HS-27A (cell line): ENCODE data around the gene CISH.
A peak's percentile ranks its signal among the peaks of the same experiment; 100 is the strongest.

Experiments used
- DNase-seq: peaks from one replicate; pipeline ENCODE4 v3.0.0-alpha.2; 2012; ENCODE audit warnings: low read depth, missing footprints

Gene CISH

GRCh38 chr3:50612970-50613846 lies 1.6 kb upstream of the CISH start:
- DNase-seq: no peak

- DNase-seq: no peak
These were observed 784 bp upstream of the CISH start for GRCh38 chr3:50612234-50612882.

GRCh38 chr3:50610992-50611463 lies 546 bp downstream of the CISH start:
- no peak for DNase-seq

- DNase-seq: no peak
These were observed 1.2 kb downstream of the CISH start for GRCh38 chr3:50610181-50610971.

DNA sequence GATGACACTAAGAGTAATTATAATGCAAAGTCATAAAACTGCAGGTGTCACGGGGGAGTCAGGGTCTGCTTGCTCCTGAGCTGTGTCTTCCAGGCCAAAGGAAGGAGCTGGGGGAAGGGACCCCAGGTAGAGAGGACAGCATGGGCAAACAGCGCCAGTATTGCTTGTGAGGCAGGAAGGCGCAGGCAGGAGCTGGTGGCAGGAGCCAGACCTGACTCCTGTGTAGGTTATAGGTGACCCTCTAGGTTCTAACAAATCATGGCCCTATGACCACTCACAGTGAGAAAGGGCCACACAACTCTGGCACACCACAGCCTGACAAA lies 1.9 kb downstream of the CISH start:
- no peak for DNase-seq

DNA sequence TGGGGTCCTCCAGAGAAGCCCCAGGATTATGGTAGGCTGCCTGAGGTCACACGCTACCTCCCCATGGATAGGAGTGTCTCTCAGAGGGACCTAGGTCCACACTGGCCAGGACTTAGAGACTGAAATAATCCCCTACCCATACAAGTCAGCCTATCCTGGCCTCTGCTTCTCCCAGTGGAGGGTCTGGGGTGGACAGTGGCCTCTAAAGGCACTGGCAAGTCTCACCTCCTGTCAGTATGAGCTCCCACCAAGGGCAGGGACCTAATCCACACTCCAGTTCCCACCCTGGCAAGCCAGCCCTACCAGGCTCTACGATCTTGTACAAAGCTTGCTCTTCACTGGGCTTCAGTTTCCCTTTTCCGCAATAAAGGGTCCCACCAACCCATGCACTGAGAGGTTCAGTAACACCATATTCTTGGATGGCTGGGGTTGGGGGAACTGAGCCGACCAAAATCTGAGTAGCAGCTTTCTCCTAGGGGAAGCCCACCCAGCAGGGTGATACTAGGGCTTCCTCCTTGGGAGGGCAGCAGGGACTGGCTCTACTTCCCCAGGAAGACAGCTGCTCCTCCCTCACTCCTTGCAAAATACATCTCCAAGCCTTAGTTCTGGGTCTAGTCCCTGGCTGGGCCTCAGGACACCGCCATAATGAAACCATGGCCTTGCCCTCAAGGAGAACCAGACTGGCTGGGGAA lies 2.4 kb downstream of the CISH start:
- no peak for DNase-seq

DNA sequence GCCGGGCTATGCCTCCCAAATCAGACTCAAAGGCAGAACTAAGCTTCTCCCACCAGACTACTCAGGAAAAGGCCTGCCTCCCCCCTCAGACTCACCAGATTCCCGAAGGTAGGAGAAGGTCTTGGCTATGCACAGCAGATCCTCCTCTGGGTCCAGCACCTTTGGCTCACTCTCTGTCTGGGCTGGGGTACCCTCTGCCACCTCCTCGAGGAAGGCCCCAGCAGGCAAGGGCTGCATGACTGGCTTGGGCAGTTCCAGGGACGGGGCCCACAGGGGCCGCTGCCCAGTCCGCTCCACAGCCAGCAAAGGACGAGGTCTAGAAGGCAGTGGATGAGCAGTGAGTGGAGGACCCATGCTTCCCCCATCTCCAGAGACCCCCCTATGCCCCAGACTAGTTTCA lies 3.3 kb downstream of the CISH start:
- no peak for DNase-seq

DNA sequence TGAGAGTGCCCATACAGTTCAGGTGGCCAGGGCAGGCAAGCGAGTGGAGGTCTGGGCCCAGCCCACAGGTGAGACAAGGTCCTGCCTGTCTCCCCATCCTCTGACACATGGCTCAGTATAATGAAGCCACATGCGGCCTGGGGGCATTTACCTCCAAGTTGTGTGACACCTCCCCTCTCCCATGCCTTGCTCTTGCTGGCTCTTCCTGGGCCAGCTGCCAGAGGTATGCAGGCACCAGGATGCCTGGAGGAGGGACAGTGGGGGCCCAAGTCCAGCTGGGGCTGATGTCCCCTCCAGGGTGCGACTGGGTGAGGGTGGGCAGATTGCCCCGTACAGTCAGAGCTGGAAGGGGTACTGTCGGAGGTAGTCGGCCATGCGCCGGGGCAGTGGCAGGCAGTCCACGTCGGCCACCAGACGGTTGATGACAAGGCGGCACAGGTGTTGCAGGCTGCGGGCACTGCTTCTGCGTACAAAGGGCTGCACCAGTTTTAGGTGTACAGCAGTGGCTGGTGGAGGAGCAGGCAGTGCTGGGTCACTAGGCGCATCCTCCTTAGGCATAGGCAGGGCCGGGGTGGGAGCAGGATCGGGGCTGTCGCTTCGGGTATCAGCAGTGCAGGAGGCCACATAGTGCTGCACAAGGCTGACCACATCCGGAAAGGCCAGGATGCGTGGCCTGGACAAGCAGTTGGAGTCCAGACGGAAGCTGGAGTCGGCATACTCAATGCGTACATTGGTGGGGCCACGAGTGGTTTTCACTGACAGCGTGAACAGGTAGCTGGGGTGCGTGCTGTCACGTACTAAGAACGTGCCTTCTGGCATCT lies 4.1 kb downstream of the CISH start:
- no peak for DNase-seq

DNA sequence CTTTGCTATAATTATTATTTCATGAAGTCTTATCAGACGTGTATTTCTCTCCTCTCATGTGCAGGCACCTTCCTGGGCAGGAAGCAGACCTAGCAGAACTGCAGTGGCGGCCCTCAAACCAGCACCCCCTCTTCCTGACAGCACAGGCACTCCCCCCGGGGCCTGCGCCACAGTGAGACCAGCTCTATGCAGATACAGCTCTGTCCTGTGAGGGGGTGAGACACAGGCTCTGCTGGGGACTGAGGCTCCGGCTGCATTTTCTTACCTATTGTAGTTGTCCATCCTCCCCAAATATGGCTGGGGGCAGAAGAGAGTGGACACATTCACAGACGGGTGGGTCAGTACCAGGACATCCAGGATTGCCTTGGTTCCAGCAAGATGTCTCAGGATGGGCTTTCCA lies 5.0 kb downstream of the CISH start:
- DNase-seq: no peak

DNA sequence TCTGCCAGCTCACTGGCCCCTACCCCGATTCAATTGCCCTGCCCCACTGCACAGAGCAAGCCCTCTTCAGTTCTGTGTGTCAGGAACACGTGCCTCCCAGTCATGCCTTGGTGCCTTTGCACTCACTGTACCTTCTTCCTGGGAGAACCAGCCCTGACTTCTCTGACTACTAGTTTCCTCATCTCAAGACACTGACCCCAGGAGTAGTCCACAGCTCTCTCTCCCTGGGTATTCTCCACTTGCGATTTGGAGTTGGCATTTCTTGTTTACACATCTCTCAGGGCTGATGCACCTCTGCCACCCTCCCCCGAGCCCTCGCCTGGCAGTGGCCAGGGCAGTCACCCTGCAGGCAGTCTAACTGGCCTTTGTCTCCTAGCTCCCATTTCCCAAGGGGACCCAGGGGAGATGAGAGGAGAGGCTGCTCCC lies 5.7 kb downstream of the CISH start:
- no peak for DNase-seq

DNA sequence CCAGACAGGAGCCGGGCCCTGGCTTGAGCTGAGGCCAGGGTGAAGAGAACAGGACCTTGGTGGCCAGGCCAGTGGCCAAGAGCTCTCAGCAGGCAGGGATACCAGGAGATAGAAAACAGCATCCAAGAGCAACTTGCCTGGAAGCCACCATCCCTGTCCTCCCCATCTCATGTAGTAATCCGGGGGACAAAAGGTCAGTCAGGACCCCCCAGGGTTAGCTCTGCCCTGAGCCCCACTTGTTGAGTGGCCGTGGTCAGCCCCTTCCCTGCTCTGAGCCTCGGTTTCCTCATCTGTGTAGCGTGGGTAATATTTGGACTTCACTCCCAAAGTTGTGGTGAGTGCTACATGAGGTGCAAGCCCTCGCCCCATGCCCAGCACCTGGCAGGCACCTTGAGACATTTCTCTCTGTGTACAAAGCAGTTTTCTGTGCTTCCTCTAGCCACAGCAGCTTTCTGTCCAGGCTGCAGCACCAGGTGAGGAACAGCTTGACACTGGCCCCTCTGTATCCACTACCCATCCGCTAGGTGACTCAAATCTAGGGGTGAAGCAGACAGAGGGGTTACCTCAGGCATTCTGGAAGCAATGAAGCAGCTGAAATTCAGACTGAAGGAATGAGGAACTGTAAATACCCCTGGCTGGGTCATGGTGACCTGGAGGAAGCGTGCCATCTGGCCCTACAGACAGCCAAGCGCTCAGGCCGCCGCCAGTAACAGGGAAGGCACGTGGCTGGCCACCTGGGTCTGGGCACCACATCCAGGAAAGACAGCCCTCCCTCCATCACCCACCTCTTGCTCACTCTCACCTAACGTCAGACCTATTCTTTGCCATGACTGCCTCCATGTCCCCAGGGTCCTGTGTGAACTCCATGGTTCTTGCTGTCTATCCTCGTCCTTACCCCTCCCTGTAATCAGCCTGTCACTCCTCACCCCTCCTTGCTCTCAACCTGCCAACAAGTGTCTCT lies 6.7 kb downstream of the CISH start:
- DNase-seq: no peak

- no peak for DNase-seq
These were observed 7.4 kb downstream of the CISH start for GRCh38 chr3:50604110-50604621.

DNA sequence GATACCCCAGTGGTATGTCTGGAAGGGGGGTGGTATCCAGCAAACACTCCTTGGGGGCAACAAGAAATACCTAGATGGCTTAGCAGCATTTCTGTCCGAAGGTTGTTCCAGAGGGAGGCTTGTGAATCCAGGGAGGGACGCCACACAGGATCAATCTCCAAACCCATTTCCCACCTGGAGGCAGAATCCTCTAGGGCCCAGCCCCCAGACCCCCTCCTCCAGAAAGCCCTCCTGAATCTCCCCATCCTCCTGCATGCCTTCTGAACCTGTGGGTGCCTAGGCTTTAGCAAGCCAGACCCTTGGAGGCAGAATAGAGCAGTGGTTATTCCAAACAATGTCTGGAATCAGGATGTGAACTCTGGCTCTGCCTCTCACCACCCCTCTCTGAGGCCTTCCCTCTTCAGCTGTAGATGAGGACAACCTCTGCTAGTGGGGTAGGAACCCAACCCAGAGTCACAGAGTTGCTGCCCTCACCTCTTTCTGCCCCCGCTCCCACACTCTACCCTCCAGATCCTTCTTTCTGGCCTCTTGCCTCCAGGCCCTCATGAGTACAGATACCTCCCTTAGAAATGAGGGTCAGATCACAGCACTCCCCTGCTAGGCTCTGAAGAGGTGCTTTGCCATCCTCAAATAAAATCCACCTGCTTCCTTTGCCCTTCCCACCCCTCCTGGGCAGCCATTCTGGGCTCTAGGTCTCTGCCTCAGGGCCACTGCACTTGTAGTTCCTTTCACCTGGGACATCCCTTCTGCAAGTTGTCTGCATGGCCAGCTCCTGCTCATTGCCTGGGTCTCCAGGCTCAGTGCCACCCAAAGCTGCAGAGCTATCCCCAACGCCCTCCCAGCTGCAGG lies 8.1 kb downstream of the CISH start:
- DNase-seq: no peak

DNA sequence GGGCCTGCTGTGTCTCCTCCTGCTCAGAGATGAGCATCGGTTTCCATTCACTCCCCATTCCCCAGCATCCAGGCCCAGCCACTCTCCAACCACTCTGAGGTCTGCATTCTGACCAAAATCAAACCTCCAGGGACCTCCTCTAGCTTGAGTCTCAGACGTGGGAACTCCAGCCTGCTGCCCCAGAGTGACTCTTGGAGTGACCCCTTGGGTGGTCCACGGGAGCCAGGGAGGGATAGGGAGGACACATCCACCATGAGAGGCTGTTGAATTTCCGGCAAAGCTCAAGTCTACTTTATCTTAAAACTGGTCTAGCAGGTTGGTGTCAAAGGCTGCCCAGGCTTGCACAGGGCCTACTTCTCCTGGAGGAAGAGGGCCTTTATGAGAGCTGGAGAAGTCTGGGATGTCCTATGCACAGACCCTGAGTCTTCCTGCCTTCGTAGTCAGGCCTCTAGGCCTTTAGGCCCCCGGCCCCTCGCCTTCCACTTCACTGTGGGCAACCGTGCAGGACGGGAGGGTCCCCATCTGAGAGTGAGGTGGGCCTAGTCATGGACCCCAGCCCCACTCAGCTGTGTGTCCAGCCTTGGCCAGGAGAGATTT lies 8.9 kb downstream of the CISH start:
- no peak for DNase-seq

DNA sequence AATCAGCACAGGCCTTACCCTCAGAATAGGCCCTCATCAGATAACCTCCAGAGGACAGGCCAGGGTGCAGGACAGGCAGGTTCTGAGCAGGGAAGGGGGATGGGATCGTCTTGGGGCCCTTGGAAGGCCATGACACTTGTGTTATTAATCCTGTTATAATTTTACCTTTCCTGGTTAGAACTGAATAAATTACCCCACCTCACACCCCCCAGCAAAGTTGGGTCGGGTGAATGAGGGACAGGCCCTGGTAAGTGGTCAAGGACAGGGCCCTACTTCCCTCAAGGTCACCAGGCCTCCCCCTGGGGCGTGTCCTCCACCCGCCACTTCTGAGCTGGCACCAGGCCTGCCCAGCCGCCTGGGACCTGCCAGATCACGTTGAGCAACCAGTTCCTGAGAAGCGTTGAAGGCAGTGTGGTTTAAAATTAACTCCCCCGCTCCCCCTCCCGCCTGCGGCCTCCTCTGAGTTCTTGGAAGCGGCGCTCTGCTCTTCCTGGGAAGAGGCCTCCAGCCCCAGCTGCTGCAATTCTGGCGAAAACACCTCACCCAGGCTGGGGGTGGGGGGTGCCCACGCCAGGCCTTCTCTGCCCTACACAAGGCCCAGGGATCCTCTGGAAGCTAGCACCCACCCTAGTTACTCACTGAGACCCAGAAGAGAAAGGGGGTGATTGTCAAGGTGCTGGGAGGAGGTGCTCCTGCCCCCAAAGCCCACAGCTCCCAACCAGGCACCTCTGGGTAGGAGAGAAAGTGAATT lies 10.6 kb downstream of the CISH start:
- DNase-seq: peak; percentile 71

DNA sequence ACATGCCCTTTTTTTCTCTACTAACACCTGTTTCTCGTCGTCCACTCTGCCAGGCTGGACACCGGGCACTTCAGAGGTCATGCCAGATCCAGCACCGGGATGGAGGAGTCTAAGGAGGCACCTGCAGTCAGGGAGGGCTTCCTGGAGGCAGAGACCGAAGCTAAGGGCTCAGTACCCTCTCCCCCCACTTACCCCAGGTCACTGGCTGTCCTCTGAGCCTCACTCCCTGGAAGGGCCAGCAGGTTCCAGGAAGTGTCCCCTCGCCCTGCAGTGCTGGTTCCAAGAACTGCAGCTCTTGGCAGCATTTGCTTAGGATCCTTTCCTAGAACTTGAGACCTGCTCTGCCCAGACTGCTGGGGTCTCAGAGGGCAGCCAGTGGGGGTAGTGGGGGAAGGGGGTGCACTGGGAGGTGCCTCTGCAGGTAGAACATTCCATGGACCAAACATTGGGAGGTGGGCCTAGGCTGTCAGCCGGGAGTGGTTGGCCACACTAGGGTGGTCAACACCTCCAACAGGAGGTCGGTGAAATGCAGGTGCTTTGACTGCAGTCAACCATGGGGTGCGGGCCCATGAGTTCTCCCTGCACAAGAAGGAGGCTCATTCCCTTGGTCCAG lies 11.3 kb downstream of the CISH start:
- no peak for DNase-seq

DNA sequence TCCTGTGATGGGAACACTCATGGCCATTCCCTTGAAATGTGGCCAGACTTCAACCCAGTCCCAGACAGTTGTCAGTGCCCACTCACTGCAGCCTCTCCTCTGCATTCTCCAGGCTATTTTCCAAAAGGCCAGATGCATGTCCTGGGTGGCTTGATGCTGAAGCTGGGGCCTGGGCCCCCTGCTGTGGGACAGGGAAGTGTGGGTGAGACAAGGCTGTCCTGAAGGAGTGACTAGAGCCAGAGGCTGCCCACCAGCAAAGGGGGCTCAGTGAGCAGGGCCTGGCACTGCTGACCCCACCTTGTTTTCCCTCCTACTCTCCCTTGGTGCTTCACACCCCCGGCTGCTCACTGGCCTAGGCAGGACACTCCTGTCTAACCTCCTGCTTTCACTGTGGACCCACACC lies 11.9 kb downstream of the CISH start:
- no peak for DNase-seq
